ENCODE results near the gene COMT. TPM values are rescaled to one million over a fixed set of nuclear protein-coding genes. Genes with fewer than 3 reads are reported as not detected.

Gene COMT
- total and polyA plus RNA-seq, 9 of the 15 experiments (the other 6 are each of a cell fraction or from before 2014, with no cell fraction given), result 12.5 to 351 (median 155) TPM

GRCh38 chr22:19970031-19970478 is 28.5 kb downstream of the COMT start (continued):
- no peak for TF ChIP-seq ZNF699 (CRISPR knock-in tag; IDR thresholded peaks at IDR 0.05; ENCODE audit: insufficient replicate concordance)
- no peak for TF ChIP-seq MXI1 (IDR thresholded peaks at IDR 0.05; ENCODE audit: low read depth, low read length)
- TF ChIP-seq IRF1 (CRISPR knock-in tag; IDR thresholded peaks at IDR 0.05; ENCODE audit: borderline replicate concordance), result no peak
- TF ChIP-seq TSC22D4 (tag; IDR thresholded peaks at IDR 0.05), result peak; percentile 76; the same call in 1 of the 2 replicates
- TF ChIP-seq ARHGAP35 (IDR thresholded peaks at IDR 0.05; ENCODE audit: partially characterized antibody), result peak; percentile 16
- TF ChIP-seq CUX1 (CRISPR knock-in tag; IDR thresholded peaks at IDR 0.05), result no peak
- TF ChIP-seq FOXA3 (CRISPR knock-in tag; conservative IDR thresholded peaks at IDR 0.05 in 1 of 2, IDR thresholded peaks at IDR 0.05 in 1 of 2), result no peak
- peak; percentile 61; the same call in 1 of the 2 replicates for TF ChIP-seq ZNF830 (CRISPR knock-in tag; IDR thresholded peaks at IDR 0.05)
- TF ChIP-seq THRB (CRISPR knock-in tag; conservative IDR thresholded peaks at IDR 0.05), result no peak
- no peak for TF ChIP-seq ZNF134 (CRISPR knock-in tag; conservative IDR thresholded peaks at IDR 0.05)
- peak; percentile 10; the same call in 1 of the 2 replicates for TF ChIP-seq ETS1 (conservative IDR thresholded peaks at IDR 0.05; ENCODE audit: control insufficient read depth, low read depth, low read length)
- TF ChIP-seq ZNF589 (CRISPR knock-in tag; IDR thresholded peaks at IDR 0.05; ENCODE audit: low read depth), result no peak
- peak; percentile 15; the same call in 1 of the 2 replicates for TF ChIP-seq RUNX1 (IDR thresholded peaks at IDR 0.05; ENCODE audit: low read depth)
- TF ChIP-seq ZNF184 (CRISPR knock-in tag; IDR thresholded peaks at IDR 0.05), result no peak
- no peak for TF ChIP-seq MAX (CRISPR knock-in tag; IDR thresholded peaks at IDR 0.05)
- TF ChIP-seq TFAP4 (CRISPR knock-in tag; IDR thresholded peaks at IDR 0.05; ENCODE audit: borderline replicate concordance), result no peak
- TF ChIP-seq NCOA6 (IDR thresholded peaks at IDR 0.05), result no peak
